Neural cell (in vitro differentiated cells): Measurements from ENCODE around the gene SMG1.
"Not testable (repeated sequence)": the region's sequence is repeated elsewhere in the genome, so short reads cannot be mapped to it uniquely, and the experiment has no call there.

Source experiments
- EP300 ChIP-seq: fragments of 450-650 bp; conservative IDR thresholded peaks from 2 replicates; pipeline ENCODE4 v1.6.1; 2014; ENCODE audit warnings: antibody characterized with exemption, mild to moderate bottlenecking, moderate library complexity; ENCODE audit not compliant: poor library complexity, severe bottlenecking
- EZH2 ChIP-seq: fragments of 200-600, 300-800 bp; shearing (Covaris generic), sonication (generic); IDR thresholded peaks from 2 replicates; pipeline ENCODE4 v1.6.1; 2014; ENCODE audit warnings: antibody characterized with exemption, low read length, borderline replicate concordance, mild to moderate bottlenecking; ENCODE audit not compliant: insufficient read depth, poor library complexity, severe bottlenecking
- MXI1 ChIP-seq: fragments of 450-650 bp; conservative IDR thresholded peaks from 2 replicates; pipeline ENCODE4 v1.6.1; 2014; ENCODE audit warnings: antibody characterized with exemption, mild to moderate bottlenecking; ENCODE audit not compliant: poor library complexity, severe bottlenecking
- POLR2AphosphoS5 ChIP-seq: IDR thresholded peaks from 2 replicates; pipeline ENCODE4 v1.6.1; 2012
- RAD21 ChIP-seq: fragments of 450-650 bp; conservative IDR thresholded peaks from 2 replicates; pipeline ENCODE4 v1.6.1; 2014; ENCODE audit warnings: antibody characterized with exemption, mild to moderate bottlenecking, moderate library complexity
- SMC3 ChIP-seq: fragments of 450-650 bp; conservative IDR thresholded peaks from 2 replicates; pipeline ENCODE4 v1.6.1; 2014; ENCODE audit warnings: antibody characterized with exemption, mild to moderate bottlenecking, moderate library complexity; ENCODE audit not compliant: poor library complexity
- TAF1 ChIP-seq: IDR thresholded peaks from 2 replicates; pipeline ENCODE4 v1.6.1; 2012; ENCODE audit warnings: low read depth
- TF ChIP-seq, protein P1 (sequence below): fragments of 450-650 bp; IDR thresholded peaks from 2 replicates; pipeline ENCODE4 v1.5.1; 2014; ENCODE audit warnings: antibody characterized with exemption, mild to moderate bottlenecking, moderate library complexity; ENCODE audit not compliant: poor library complexity, severe bottlenecking
- TF ChIP-seq, protein P2 (sequence below): IDR thresholded peaks from 2 replicates; pipeline ENCODE4 v1.6.1; 2012; ENCODE audit warnings: borderline replicate concordance

DNA sequence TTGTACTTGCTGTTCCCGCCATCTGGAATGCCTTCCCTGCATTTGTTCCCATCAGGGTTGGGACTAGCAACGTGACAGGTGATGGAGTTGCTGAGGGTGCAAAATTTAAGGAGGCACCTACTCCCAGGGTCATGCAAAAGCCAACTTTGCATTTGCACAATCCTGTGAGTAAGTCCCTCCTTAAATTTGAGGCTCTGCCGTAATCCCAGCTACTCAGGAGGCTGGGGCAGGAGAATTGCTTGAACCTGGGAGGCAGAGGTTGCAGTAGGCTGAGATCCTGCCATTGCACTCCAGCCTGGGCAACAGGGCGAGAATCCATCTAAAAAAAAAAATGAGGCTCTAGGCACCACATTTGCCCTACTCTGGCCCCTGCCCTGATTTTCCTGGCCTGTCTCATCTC is 3.9 kb upstream of the SMG1 start:
- TF ChIP-seq, protein P1, sequence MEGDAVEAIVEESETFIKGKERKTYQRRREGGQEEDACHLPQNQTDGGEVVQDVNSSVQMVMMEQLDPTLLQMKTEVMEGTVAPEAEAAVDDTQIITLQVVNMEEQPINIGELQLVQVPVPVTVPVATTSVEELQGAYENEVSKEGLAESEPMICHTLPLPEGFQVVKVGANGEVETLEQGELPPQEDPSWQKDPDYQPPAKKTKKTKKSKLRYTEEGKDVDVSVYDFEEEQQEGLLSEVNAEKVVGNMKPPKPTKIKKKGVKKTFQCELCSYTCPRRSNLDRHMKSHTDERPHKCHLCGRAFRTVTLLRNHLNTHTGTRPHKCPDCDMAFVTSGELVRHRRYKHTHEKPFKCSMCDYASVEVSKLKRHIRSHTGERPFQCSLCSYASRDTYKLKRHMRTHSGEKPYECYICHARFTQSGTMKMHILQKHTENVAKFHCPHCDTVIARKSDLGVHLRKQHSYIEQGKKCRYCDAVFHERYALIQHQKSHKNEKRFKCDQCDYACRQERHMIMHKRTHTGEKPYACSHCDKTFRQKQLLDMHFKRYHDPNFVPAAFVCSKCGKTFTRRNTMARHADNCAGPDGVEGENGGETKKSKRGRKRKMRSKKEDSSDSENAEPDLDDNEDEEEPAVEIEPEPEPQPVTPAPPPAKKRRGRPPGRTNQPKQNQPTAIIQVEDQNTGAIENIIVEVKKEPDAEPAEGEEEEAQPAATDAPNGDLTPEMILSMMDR: not testable (repeated sequence)
- TF ChIP-seq TAF1, RAD21, EZH2, POLR2AphosphoS5, EP300, MXI1, SMC3: not testable (repeated sequence)
- TF ChIP-seq, protein P2, sequence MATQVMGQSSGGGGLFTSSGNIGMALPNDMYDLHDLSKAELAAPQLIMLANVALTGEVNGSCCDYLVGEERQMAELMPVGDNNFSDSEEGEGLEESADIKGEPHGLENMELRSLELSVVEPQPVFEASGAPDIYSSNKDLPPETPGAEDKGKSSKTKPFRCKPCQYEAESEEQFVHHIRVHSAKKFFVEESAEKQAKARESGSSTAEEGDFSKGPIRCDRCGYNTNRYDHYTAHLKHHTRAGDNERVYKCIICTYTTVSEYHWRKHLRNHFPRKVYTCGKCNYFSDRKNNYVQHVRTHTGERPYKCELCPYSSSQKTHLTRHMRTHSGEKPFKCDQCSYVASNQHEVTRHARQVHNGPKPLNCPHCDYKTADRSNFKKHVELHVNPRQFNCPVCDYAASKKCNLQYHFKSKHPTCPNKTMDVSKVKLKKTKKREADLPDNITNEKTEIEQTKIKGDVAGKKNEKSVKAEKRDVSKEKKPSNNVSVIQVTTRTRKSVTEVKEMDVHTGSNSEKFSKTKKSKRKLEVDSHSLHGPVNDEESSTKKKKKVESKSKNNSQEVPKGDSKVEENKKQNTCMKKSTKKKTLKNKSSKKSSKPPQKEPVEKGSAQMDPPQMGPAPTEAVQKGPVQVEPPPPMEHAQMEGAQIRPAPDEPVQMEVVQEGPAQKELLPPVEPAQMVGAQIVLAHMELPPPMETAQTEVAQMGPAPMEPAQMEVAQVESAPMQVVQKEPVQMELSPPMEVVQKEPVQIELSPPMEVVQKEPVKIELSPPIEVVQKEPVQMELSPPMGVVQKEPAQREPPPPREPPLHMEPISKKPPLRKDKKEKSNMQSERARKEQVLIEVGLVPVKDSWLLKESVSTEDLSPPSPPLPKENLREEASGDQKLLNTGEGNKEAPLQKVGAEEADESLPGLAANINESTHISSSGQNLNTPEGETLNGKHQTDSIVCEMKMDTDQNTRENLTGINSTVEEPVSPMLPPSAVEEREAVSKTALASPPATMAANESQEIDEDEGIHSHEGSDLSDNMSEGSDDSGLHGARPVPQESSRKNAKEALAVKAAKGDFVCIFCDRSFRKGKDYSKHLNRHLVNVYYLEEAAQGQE: not testable (repeated sequence)
